ENCODE measurements around the gene RYR2. TPM values are rescaled to one million over a fixed set of nuclear protein-coding genes. Genes with fewer than 3 reads are reported as not detected.

RYR2 gene
- total and polyA plus RNA-seq, 2 of the 8 experiments (the other 6 are each of a cell fraction or from before 2014, with no cell fraction given) = 1.3 to 4.4 TPM

DNA sequence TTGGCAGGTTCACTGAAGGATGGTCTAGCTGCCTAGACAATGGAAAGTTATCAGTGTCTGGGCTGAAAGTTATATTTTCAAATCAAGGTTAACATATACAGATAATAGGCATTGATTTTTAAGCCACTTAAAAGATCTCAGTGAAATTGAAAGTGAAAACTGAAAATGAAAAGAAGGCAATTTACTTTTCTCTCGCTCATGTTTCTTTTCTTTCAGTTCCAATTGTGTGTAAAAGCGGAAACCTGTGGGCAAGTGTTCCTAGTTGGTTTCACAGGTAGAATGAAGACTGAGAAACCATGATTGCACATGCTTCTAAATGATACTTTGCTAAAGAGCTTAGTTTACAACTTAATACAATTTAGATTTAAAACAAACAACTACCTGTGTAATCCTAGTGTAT, 465.0 kb downstream of the RYR2 start:
- H2BK20ac ChIP-seq (ENCODE audit: low read length) = no peak overlapping the region
- H3K79me2 ChIP-seq (ENCODE audit: control insufficient read depth in 1 of 2, insufficient read depth in 2 of 2, low read length in 2 of 2) = no peaks in the 10 kb centered on the region
- no peak overlapping the region for H2AFZ ChIP-seq (ENCODE audit: low read length)
- no peak for DNase-seq (ENCODE audit: low read depth in 1 of 2, low spot score in 2 of 2)
- H3K36me3 ChIP-seq (ENCODE audit: control insufficient read depth in 2 of 4, insufficient read depth in 4 of 4, low read length in 3 of 4) = no peaks in the 10 kb centered on the region
- no peak overlapping the region for H3K4ac ChIP-seq (replicated peaks; ENCODE audit: insufficient read length, low read depth, low read length)
- no peaks in the 10 kb centered on the region for H3K27me3 ChIP-seq (replicated peaks in 1 of 4; ENCODE audit: control insufficient read depth in 3 of 4, extremely low read depth in 1 of 4, insufficient read depth in 3 of 4, low read length in 3 of 4)
- H3K18ac ChIP-seq (ENCODE audit: extremely low read depth, low read length) = no peak overlapping the region
- no peaks in the 10 kb centered on the region for H3K9me3 ChIP-seq (ENCODE audit: insufficient read depth in 2 of 2, low read depth in 1 of 2, low read length in 1 of 2)
- H2BK12ac ChIP-seq (ENCODE audit: low read depth, low read length) = no peak overlapping the region
- H3K4me2 ChIP-seq (ENCODE audit: insufficient read depth in 1 of 2, low read depth in 2 of 2, low read length in 2 of 2) = no peak overlapping the region
- H4K91ac ChIP-seq (replicated peaks; ENCODE audit: insufficient read length, low read length) = no peak overlapping the region
- no peak overlapping the region for H2BK5ac ChIP-seq (ENCODE audit: low read depth, low read length)
- no peak overlapping the region for H4K8ac ChIP-seq (ENCODE audit: extremely low read depth, insufficient read depth, low read length)
- H2BK15ac ChIP-seq (ENCODE audit: low read length) = no peak overlapping the region
- H3K9ac ChIP-seq (replicated peaks in 1 of 4; ENCODE audit: extremely low read depth in 1 of 4, low read depth in 3 of 4, low read length in 3 of 4) = no peak overlapping the region
- H3K23ac ChIP-seq (ENCODE audit: insufficient read length) = no peak overlapping the region
- no peak overlapping the region for H4K5ac ChIP-seq (ENCODE audit: insufficient read length, low read depth, low read length)
- H3K27ac ChIP-seq (ENCODE audit: low read depth, low read length) = no peak overlapping the region
- no peak overlapping the region for H3K14ac ChIP-seq (ENCODE audit: insufficient read length)
- CTCF ChIA-PET (ENCODE audit: partially characterized antibody) = interaction anchor here (0.8 kb wide), 1 partner anchor 8 kb away, joined by 3 read pairs; no protein-coding TSS in a partner anchor
- no peaks in the 10 kb centered on the region for H3K4me1 ChIP-seq (replicated peaks in 1 of 4; ENCODE audit: control insufficient read depth in 3 of 4, insufficient read depth in 4 of 4, low read length in 3 of 4)
- no peak overlapping the region for H2AK5ac ChIP-seq (ENCODE audit: low read depth, low read length)
- TF ChIP-seq SUZ12 (IDR thresholded peaks at IDR 0.05; ENCODE audit: low read length) = no peak
- TF ChIP-seq TBP (IDR thresholded peaks at IDR 0.05; ENCODE audit: low read depth, low read length) = no peak
- no peak for TF ChIP-seq GABPA (IDR thresholded peaks at IDR 0.05; ENCODE audit: borderline replicate concordance, insufficient read depth, low read length)
- no peak for TF ChIP-seq CTBP2 (IDR thresholded peaks at IDR 0.05; ENCODE audit: borderline replicate concordance, insufficient read depth, insufficient read length, low read length)
- no peak for TF ChIP-seq EP300 (IDR thresholded peaks at IDR 0.05; ENCODE audit: borderline replicate concordance in 1 of 2, low read depth in 2 of 2, low read length in 2 of 2)
- TF ChIP-seq MAFK (IDR thresholded peaks at IDR 0.05; ENCODE audit: low read depth, low read length) = no peak
- no peak for TF ChIP-seq SIN3A (conservative IDR thresholded peaks at IDR 0.05 in 1 of 2, IDR thresholded peaks at IDR 0.05 in 1 of 2; ENCODE audit: low read depth in 1 of 2, low read length in 2 of 2)
- no peak overlapping the region for H3K56ac ChIP-seq (replicated peaks; ENCODE audit: insufficient read length, low read depth, low read length)
- POLR2A ChIA-PET (ENCODE audit: partially characterized antibody) = no interaction called here
- H3K23me2 ChIP-seq (ENCODE audit: low read depth, low read length) = no peaks in the 10 kb centered on the region
- H3K79me1 ChIP-seq (ENCODE audit: low read depth, low read length) = no peaks in the 10 kb centered on the region
- H3K4me3 ChIP-seq (ENCODE audit: extremely low read depth in 1 of 4, insufficient read depth in 2 of 4, low read depth in 3 of 4, low read length in 4 of 4) = no peak overlapping the region
- no peak for FAIRE-seq
- no peak overlapping the region for H2BK120ac ChIP-seq (replicated peaks; ENCODE audit: low read depth, low read length)
- 90% methylated on average over 2 of the region's 2 CpGs; no CpG with 5 or more reads in 1 of the 2 experiments for WGBS, 2 experiments (ENCODE audit: extremely low coverage in 1 of 2, insufficient coverage in 1 of 2, insufficient read length in 1 of 2, insufficient replicate concordance in 2 of 2, low coverage in 1 of 2, low lambda C conversion rate in 2 of 2, missing lambda C conversion rate in 1 of 2)
- peaks cover 0 to 2% of the 10 kb centered on the region in 2 experiments for H4K20me1 ChIP-seq (replicated peaks in 1 of 2; ENCODE audit: control insufficient read depth in 1 of 2, insufficient read depth in 2 of 2, low read length in 2 of 2)
